Activated naive CD4-positive, alpha-beta T cell treated with anti-CD3 and anti-CD28 coated beads, Interleukin-2, amount 50 U/mL, for 72 hours (primary cell): ENCODE measurements around the gene STK35. TPM values are rescaled to one million over a fixed set of nuclear protein-coding genes. Genes with fewer than 3 reads are reported as not detected.

ENCODE experiments used
- ATAC-seq, 2 donors: fragments of 150-1000 bp; cut with Tn5 transposase; 2 replicates each; pipeline ENCODE4 v1.10.0; 2021; ENCODE audit warnings: mild to moderate bottlenecking in 2 of 2, moderate library complexity in 2 of 2
- DNase-seq, 2 donors: peaks; one replicate each; pipeline ENCODE4 v3.0.0; 2021 to 2022; ENCODE audit warnings: low spot score in 2 of 2
- H3K27ac Mint-ChIP-seq, 2 donors: one replicate each; pipeline ENCODE4 v1.8.0; 2022; ENCODE audit warnings: mild to moderate bottlenecking in 2 of 2, mixed read lengths in 2 of 2
- H3K36me3 Mint-ChIP-seq, 2 donors: one replicate each; pipeline ENCODE4 v1.8.0; 2022; ENCODE audit warnings: mixed read lengths in 2 of 2
- H3K9me3 Mint-ChIP-seq, 2 donors: one replicate each; pipeline ENCODE4 v1.8.0; 2022; ENCODE audit warnings: mixed read lengths in 2 of 2
- total RNA-seq, 2 donors: library from RNA; stranded (reverse); gene quantifications; one replicate each; pipeline ENCODE4 v1.2.3, GENCODE V29; 2022

The STK35 gene
- total RNA-seq, 2 donors from 2014 or later, result 23.5 to 23.8 TPM

DNA sequence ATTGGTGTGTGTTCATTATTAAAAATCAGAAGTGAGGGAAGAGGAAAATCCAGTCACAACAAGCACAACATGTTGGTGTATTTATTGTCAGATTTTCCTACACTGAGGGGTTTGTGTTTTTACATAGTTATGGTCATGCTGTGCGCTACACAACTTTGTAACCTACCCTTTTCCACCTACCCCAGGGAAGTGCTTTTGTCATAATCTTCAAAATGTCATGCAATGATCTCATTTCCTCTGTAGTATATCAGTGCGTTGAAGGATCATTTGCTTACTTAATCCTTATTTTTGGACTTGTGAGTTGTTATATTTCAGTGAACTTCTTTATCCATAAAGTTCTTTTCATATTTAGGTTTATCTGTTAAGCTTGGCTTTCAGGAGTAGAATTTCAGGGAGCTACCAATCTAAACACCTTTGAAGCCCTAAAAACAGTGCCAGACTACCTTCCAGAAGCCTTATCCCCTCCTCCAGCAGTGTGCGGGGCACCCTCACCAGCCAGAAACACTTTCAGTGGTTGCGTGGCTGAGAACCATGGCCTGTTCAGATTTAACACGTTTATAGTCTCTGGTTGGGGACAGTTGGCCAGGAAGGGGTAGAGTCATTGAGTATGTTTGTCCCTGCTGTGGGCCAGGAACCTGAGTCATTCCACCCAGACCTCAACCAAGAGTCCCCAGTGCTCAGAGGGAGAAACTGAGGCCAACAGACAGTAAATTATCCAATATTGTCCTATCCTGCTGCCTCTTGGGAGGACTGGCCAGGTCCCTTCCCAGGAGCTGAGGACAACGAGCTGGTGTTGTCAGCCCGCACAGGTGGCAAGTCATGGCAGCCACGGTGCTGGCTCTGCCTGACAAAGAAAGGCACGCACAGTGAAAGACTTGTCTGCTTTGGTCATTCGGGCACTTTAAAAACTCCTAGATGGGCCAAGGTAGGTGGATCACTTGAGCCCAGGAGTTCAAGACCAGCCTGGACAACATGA, 40.3 kb downstream of the STK35 start:
- Mint-ChIP-seq H3K27ac (peak overlapping the region; percentile 29 to 56), H3K36me3 (no peaks in the 10 kb centered on the region), H3K9me3 (no peaks in the 10 kb centered on the region)
- ATAC-seq, result peak; percentile 28 to 91
- DNase-seq, result no peak

DNA sequence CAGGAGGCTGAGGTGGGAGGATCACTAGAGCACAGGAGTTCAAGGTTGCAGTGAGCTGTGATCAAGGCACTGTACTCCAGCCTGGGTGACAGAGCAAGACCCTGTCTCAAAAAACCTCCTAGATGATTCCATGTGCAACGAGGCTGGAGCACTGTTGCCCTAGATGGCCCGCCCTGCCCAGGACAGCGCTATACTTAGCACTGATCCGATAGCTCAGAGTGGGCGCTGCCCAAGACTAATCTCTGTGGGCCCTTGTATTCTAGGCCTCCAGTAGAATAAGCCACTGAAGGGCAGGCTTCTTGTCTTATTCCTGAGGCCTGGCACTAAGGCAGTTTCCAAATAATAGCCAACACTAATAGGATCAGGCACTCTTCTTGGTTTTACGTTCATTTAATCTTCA, 41.0 kb downstream of the STK35 start:
- ATAC-seq (no peak), DNase-seq (no peak)
- no peaks in the 10 kb centered on the region for H3K9me3 Mint-ChIP-seq
- H3K27ac Mint-ChIP-seq, result peak overlapping the region in 1 of 2 donors; percentile 56
- no peaks in the 10 kb centered on the region for H3K36me3 Mint-ChIP-seq

DNA sequence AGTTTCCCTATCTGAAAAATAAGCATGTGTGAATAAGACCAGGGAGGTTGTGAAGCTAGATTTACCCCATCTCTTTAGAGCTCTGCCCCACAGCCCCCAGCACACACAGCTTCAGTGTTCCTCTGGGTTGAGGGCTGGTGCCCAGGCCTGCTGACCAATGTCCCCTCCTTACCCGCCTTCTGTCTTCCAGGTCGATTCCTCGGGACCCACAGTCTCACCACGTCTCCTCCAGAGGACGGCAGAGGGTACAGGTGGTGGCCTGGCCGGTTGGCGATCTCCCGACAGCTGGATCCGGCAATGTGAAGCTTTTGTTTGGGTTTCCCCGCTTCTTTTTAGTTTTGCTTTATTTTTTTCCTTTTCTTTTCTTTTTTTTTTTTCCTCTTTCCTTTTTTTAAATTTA, 42.0 kb downstream of the STK35 start:
- ATAC-seq (no peak), DNase-seq (no peak)
- H3K9me3 Mint-ChIP-seq, result no peaks in the 10 kb centered on the region
- no peaks in the 10 kb centered on the region for H3K36me3 Mint-ChIP-seq
- peak overlapping the region; percentile 41 to 82 for H3K27ac Mint-ChIP-seq

DNA sequence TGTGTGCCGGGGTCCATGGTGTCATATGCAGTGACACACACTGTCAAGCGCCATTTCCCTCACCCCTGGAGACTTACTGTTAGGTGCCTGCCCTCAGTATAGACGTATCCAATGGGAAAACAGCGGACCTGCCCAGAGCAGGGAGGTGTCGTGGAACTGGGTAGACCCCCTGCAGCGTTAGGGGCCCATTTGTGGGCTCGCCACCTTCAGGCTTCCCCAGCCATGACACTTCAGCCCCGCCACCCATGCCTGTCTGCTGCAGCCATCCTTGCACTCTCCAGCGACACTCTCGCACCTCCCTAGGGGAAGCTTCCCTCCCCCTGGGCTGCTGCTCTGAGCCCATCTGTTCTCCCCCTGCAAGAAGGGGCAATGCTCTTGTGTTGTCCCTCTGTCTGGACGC, 43.2 kb downstream of the STK35 start:
- no peaks in the 10 kb centered on the region for H3K9me3 Mint-ChIP-seq
- no peaks in the 10 kb centered on the region for H3K36me3 Mint-ChIP-seq
- no peak for DNase-seq
- ATAC-seq, result no peak
- H3K27ac Mint-ChIP-seq, result no peak overlapping the region

DNA sequence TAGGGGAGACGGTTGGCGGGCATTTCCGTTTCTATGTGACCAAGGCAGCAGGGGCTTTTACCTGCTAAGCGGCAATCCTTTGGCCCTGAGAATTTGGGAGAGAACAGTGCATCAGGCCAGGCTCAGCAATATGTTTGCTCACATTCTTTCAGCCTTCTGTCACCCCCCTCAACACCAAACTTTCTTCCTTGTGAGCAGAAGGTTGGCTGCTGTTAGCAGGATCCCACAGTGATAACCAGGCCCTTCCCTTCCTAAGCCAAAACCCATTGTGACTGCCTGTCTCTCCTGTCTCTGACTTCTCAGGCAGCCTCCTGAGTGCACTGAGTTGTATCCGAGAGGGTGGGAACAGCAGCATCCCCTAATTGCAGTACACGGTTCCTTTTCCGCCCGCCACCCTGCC, 43.7 kb downstream of the STK35 start:
- DNase-seq, result no peak
- H3K27ac Mint-ChIP-seq, result no peak overlapping the region
- ATAC-seq, result no peak
- no peaks in the 10 kb centered on the region for H3K36me3 Mint-ChIP-seq
- H3K9me3 Mint-ChIP-seq, result no peaks in the 10 kb centered on the region

DNA sequence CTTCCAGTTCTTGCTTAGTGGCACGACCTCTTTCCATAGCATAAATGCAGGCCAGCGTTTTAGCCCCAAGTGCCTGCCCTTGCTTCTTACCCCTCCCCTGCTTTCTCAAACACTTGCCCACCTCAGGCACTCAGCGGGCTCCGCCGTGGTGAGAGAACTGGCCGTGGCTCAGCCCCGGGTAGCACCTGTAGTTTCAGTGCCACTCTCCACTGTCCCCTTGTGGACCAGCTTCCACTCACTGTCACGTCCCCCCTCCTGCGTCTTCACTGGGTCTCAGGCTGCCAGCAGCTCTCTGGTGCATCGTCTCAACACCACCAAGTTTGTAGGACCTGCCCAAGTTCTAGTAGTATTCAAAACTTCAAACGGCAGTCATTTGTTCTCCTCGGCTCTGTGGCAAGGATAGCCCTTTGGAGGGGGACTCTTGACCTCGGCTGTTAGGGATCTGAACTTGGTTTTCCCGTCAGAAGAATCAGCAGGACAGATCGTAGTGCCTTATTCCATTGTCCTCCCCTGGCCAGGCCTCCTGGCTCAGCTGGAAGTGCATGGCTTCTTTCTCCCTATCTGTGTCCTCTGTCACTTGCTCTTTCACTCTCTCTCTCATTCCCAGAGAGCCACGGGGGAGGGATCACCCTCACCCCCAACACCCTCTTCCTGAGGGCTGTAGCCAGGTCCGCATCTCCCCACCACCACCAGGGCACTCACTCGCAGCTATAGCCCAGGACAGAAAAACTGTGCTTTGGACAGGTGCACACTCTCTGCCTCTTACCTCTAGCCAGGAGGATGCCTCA, 44.6 kb downstream of the STK35 start:
- no peak for DNase-seq
- no peaks in the 10 kb centered on the region for H3K36me3 Mint-ChIP-seq
- H3K9me3 Mint-ChIP-seq, result no peaks in the 10 kb centered on the region
- H3K27ac Mint-ChIP-seq, result peak overlapping the region in 1 of 2 donors; percentile 47
- ATAC-seq, result no peak

DNA sequence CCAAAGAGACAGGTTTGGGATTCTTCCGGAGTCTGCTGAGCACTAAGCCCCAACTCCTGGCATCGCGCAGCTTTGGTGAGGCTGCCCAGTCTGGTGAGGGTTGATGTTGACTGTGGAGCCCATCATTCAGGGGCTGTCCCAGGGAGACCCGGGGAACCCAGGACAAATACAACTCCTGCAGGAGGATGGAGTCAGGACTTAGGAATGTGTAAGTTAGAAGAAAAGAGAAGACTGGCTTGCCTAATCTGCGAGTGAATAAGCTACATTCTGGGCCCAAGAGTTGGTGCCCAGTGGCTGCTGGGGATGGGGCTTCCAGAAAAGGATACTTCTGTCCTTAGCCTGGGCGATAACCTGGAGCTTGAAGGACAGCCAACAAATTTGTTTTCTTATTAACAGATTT, 47.9 kb downstream of the STK35 start:
- Mint-ChIP-seq H3K36me3 (no peaks in the 10 kb centered on the region), H3K27ac (no peak overlapping the region), H3K9me3 (no peaks in the 10 kb centered on the region)
- no peak for ATAC-seq
- no peak for DNase-seq

DNA sequence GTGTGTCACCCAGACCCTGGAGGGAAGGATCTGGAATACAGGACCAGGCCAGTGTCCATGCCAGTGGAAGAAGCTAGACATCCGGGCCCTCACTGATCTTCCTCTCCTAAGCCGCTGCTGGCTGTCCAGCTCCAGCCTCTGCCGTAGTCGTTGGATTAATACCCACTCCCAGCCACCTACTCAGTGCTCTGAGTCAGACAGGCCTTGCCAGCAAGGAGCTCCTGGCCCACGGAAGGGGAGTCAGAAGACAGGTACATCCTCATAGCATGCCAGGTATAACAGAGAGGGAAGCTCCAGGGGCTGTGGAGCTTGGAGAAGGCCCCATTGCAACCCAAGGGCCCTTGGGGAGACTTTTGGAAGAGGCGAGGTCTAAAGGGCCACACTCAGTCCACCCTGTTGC, 49.0 kb downstream of the STK35 start:
- DNase-seq, result no peak
- Mint-ChIP-seq H3K27ac (peak overlapping the region in 1 of 2 donors; percentile 36), H3K36me3 (no peaks in the 10 kb centered on the region), H3K9me3 (no peaks in the 10 kb centered on the region)
- ATAC-seq, result no peak

DNA sequence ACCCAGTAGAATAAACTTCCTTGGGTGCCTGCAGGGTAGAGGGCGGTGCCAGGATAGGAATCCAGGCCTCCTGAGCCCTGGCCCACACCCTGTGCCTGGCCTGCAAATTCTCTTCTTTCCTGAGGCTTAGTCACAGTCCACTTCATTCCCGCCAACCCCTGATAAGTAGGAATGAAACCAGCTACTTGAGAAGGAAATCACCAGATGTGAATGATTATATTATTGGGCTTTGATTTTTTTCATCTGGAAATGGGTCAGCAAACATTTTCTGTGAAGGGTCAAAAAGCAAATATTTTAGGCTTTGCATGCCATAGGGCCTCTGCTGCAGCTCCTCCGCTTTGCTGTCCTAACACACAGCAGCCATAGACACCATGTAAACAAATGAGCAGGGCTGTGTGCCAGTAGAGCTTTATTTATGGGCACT, 50.2 kb downstream of the STK35 start:
- no peaks in the 10 kb centered on the region for H3K36me3 Mint-ChIP-seq
- ATAC-seq (no peak), DNase-seq (no peak)
- no peaks in the 10 kb centered on the region for H3K9me3 Mint-ChIP-seq
- no peak overlapping the region for H3K27ac Mint-ChIP-seq

DNA sequence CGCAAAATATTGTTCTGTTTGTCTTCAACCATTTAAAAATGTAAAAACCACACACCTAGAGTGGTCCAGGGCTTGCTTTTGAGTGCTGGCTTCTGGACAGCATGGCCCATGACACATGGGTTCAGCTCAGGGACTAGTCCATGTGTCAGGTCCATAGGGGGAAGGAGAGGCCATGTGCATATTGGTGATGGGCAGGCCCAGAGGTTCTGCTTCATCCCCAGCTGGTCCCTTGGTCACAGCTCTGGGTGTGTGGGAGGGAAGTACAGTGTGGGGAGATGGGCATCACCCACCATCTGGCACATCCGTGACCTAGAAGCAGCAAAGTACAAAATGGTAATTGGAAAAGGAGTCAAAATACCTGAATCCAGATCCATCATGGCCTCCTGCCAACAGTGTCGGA, 50.7 kb downstream of the STK35 start:
- no peak for DNase-seq
- Mint-ChIP-seq H3K36me3 (no peaks in the 10 kb centered on the region), H3K27ac (no peak overlapping the region), H3K9me3 (no peaks in the 10 kb centered on the region)
- no peak for ATAC-seq

DNA sequence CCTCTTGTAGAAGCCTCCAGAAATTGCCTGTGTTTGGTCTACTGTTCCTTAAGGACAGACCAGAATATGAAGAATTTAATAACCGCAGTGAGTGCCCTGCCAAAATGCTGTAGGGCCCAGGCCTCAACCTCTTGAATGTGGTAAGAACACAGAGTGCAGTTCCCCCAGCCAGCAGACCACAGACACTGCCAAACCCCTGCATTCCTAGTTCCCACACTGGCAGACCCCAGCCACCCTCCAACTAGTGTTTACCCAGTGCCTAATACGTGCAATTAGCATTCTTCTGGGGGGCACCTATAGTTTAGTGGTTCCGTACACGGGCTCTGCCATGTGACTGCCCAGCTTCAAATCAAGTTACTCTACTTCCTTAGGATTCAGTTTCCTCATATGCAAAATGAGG, 51.7 kb downstream of the STK35 start:
- Mint-ChIP-seq H3K9me3 (no peaks in the 10 kb centered on the region), H3K27ac (no peak overlapping the region), H3K36me3 (no peaks in the 10 kb centered on the region)
- DNase-seq (no peak), ATAC-seq (no peak)

DNA sequence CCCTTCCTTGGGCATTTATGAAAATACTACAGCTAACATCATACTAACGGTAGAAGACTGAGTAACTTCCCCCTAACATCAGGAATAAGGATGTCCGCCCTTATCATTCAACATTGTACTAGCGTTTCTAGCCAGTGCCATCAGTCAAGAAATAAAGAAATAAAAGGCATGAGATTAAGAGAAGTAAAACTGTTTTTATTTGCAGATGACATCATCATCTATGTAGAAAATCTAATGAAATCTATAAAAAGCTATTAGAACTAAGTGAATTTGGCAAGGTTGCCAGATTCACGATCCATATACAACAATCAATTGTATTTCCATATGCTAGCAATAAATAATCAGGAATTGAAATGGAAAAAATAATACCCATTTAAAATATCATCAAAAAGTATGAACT, 54.6 kb downstream of the STK35 start:
- Mint-ChIP-seq H3K36me3 (no peaks in the 10 kb centered on the region), H3K27ac (no peak overlapping the region), H3K9me3 (no peaks in the 10 kb centered on the region)
- ATAC-seq (no peak), DNase-seq (no peak)

DNA sequence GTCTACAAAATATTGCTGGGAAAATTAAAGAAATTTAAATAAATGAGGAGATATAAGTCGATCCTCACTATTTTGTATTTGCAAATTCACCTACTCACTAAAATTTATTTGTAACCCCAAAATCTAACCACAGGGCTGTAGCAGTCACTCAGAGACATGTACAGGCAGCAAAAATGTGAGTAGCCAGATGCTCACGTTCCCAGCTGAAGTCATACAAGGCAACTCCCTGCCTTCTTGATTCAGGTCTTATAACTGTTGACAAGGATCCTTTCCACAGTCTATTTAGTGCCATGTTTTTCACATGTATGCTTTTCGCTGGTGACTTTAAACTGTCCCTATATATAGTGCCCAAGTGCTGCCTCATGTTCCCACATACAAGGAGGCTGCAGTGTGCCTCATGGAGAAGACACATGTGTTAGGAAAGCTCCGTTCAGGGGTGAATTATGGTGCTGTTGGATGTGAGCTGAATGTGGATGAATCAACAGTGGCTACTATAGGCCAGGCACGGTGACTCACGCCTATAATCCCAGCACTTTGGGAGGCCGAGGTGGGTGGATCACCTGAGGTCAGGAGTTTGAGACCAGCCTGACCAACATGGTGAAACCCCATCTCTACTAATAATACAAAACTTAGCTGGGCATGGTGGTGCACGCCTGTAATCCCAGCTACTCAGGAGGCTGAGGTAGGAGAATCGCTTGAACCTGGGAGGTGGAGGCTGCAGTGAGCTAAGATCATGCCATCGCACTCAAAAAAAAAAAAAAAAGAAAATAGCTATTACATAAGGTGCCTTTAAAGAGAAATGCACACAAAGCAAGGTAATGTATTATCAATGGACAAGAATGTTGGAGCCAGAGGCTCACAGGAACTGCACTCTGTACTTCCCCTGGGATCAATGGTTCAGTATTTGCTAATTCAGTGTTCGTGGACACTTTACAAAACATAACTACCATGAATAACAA, 55.3 kb downstream of the STK35 start:
- ATAC-seq (no peak), DNase-seq (no peak)
- no peaks in the 10 kb centered on the region for H3K9me3 Mint-ChIP-seq
- H3K27ac Mint-ChIP-seq, result no peak overlapping the region
- no peaks in the 10 kb centered on the region for H3K36me3 Mint-ChIP-seq

DNA sequence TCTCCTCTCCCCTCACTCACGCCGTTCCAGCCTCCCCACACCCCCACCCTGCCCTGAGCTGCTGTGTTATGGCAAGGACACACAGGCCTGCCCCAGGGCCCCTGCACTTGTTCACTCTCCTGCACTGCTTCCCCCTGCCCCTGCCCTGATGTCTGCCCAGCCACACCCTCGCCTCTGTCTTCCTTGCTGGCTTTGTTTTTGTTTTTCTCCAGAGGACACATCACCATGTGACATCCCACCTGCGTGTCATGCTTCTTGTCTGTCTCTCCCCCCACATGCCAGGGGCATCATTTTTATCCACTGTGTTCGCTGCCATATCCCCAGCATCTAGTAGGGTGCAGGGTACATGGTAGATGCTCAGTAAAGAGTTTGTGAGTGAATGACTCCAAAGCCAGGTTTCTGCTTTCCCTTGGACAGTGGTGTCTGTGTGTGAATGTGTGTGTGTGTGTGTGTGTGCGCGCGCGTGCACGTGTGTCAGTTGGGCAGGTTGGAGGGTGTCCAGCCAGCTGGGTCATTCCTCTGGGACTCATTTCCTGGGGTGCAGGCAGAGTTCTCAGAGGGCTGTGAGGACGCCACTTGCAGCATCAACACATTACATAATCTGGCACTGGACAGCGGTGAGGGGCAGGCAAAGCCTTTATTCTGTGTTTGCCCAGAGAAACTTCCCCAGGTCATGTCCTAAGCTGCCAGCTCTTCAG, 60.6 kb downstream of the STK35 start:
- DNase-seq, result no peak
- no peak for ATAC-seq

DNA sequence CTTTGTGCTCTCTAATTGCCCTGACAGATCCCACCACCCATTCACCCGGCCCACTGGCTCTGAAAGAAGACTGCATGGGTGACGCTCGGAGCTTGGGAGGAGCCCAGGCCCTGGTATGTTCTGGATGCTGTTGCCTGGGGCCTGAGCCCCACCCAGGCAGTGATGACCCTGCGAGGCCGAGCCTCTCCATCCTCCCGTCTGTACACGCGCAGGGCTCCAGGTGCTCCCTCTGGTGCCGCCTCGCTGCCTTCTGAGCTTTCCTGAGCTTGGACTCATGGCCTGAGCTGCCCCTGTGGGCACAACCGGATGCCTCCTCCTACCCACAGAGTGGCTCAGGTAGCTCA, 61.2 kb downstream of the STK35 start:
- ATAC-seq, result no peak
- DNase-seq, result no peak
- H3K27ac Mint-ChIP-seq, result no peak overlapping the region
- H3K36me3 Mint-ChIP-seq, result no peaks in the 10 kb centered on the region
- no peaks in the 10 kb centered on the region for H3K9me3 Mint-ChIP-seq

More for the DNA sequence above, 60.6 kb downstream of the STK35 start:
- H3K36me3 Mint-ChIP-seq, result no peaks in the 10 kb centered on the region
- H3K9me3 Mint-ChIP-seq, result no peaks in the 10 kb centered on the region
- no peak overlapping the region for H3K27ac Mint-ChIP-seq

DNA sequence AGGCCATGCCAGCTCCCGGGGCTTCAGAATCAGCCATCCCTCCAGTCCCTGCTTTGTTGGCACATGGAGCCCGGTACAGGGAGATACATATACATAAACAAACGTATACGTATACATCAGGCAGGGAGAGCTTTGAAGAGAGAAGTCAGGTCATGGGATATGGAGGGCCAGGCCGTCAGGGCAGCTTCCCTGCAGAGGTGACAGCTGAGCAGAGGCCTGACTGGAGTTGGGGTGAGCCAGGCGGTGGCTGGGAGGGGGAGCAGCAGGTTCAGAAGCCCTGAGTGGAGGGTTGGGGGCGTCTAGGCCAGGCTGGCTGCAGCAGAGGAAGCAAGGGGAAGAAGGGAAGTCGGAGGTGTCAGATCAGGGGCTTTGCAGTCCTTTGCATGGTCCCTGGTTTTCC, 61.7 kb downstream of the STK35 start:
- Mint-ChIP-seq H3K27ac (peak overlapping the region in 1 of 2 donors; percentile 87), H3K36me3 (no peaks in the 10 kb centered on the region), H3K9me3 (no peaks in the 10 kb centered on the region)
- no peak for ATAC-seq
- DNase-seq, result peak in 1 of 2 donors; percentile 18
